ENCODE results near the gene NFX1. TPM values are rescaled to one million over a fixed set of nuclear protein-coding genes. Genes with fewer than 3 reads are reported as not detected.
"Not testable (repeated sequence)": the region's sequence is repeated elsewhere in the genome, so short reads cannot be mapped to it uniquely, and the experiment has no call there.

Gene NFX1
- total RNA-seq, 1 experiment from 2014 or later = 22.6 TPM

DNA sequence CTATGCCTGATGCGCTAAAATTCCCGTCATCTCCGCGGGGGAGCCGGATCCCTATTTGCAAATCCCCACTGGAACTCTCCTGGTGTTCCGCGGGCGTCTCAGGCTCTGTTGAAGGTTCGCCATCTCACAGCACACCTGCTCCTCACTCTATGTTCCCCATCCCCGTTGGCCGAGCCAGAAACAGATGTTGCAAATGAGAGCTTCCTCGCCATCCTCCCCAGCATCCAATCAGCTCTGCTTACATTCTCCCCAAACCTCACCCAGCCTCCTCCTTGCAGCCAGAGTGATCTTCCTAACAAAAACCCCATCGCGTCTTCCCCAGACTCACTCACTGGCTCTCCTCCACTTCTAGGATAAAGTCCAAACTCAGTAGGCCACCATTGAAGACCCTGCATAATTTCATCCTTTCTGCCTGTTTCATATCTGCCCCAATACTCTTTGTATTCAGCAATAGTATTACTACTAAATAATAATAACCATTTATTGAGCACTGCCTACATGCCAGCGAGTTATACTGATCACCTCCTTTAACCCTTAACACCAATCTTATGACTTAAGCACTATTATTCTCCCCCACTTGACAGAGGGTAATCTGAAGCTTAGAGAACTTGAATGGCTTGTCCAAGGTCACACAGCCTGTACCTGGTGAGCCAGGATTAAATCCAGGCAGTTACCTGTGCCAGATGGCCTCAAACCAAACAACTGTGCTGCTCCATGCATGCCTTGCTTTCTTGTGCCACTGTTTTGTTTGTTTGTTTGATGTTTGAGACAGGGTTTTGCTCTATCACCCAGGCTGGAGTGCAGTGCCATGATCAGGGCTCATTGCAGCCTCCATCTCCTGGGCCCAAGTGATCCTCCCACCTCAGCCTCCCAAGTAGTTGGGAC is 98.0 kb downstream of the NFX1 start:
- Histone ChIP-seq H3K9me3 (replicated peaks) (no peaks in the 10 kb centered on the region), H3K27ac (no peak overlapping the region), H3K4me3 (no peak overlapping the region), H3K36me3 (no peaks in the 10 kb centered on the region), H3K27me3 (no peaks in the 10 kb centered on the region), H3K4me1 (no peaks in the 10 kb centered on the region)
- DNase-seq = no peak

DNA sequence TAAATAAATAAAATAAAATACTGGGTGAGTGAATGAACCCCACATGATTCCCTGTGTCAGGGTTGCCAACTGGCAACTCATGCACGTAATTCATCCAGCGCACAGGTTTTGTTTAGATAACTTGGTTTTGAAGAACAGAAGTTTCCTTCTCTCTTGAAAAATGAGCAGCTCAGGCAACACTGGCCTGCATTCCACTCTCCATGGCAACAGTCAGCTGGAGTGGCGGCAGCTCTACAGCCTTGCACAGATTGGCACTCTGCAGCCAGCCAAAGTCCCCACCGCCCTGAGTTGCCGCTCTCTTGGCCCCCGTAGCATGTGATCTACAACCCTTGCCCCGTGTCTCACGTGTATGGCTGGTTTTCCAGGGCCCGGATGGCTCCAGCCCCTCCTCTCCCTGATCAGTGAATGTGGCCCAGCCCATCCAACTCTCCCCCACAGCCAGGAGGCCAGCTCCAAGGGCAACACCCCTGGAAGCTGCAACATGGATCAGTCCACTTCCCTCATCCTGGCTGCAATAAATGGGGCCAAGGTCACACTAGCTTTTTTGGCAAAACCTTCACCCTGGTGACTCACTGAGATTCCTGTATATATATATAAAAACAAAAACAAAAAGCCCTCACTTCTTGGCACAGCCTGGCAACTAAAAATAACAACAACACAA is 100.9 kb downstream of the NFX1 start:
- H3K4me3 ChIP-seq = peak overlapping the region; percentile 39
- not testable (repeated sequence) for H3K4me1 ChIP-seq

DNA sequence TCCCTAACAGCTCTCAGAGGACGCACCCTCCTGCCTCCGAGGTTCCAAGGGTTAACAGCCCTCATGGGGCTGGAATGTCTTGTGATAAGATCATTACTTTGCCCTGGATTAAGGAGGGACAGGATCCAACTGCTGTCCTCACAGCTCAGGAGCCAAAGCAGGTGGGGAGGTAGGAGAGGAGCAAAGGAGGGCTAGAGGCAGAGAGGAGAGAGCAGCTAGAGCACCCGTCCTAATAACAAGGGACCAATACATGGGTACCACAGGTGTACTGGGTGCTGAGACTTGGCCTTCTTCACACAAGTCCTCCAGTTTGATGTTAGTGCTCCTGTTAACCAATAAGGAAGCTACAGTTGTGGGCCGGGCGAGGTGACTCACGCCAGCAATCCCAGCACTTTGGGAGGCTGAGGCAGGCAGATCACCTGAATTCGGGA is 102.3 kb downstream of the NFX1 start:
- H3K27ac ChIP-seq; H3K27me3 ChIP-seq; H3K4me3 ChIP-seq; H3K4me1 ChIP-seq; DNase-seq; H3K9me3 ChIP-seq (replicated peaks); H3K36me3 ChIP-seq: not testable (repeated sequence)

More for the DNA sequence above, 100.9 kb downstream of the NFX1 start:
- not testable (repeated sequence) for H3K27ac ChIP-seq; H3K9me3 ChIP-seq (replicated peaks); H3K36me3 ChIP-seq; H3K27me3 ChIP-seq
- DNase-seq = peak; percentile 73 to 74

DNA sequence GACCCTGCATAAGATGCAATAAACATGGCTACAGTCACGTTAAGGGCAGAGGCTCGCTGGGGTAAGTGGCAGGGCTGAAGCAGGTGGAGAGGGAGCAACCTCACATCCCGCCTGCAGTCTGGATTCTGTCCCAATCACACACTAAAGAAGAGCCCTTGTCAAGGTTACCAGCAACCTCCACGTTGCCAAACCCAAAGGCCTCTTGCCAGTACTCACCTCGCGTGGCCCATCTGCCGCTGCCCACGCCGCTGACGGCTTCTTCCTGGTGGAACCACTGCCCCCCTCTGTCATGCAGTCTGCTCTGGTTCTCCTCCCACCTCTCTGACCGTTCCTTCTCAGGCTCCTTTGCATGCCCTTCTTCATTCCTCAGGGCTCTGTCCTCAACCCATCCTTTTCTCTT is 103.3 kb downstream of the NFX1 start:
- Histone ChIP-seq H3K27ac (no peak overlapping the region), H3K9me3 (replicated peaks) (no peaks in the 10 kb centered on the region), H3K36me3 (no peaks in the 10 kb centered on the region), H3K4me1 (no peaks in the 10 kb centered on the region), H3K4me3 (no peak overlapping the region), H3K27me3 (no peaks in the 10 kb centered on the region)
- DNase-seq = no peak

DNA sequence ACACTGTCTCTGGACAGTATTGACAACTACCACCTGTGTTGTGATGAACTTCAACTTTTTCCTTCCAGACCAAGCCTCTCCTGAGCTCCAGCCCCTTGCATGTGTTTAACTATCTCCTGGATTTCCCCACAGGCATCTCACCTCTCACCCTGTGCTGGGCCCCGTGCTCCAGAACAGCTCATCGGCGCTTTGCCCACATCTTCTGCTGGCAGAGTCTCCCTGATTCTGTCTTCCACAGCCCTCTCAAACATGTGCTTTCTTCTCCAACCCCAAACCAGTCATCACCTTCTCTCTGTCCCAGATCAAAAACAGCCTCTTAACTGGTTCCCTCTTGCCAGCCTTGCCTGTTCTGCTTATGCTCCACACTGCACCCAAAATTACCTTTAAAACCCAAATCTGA is 103.7 kb downstream of the NFX1 start:
- DNase-seq; H3K27me3 ChIP-seq; H3K36me3 ChIP-seq; H3K27ac ChIP-seq; H3K9me3 ChIP-seq (replicated peaks); H3K4me1 ChIP-seq; H3K4me3 ChIP-seq: not testable (repeated sequence)

DNA sequence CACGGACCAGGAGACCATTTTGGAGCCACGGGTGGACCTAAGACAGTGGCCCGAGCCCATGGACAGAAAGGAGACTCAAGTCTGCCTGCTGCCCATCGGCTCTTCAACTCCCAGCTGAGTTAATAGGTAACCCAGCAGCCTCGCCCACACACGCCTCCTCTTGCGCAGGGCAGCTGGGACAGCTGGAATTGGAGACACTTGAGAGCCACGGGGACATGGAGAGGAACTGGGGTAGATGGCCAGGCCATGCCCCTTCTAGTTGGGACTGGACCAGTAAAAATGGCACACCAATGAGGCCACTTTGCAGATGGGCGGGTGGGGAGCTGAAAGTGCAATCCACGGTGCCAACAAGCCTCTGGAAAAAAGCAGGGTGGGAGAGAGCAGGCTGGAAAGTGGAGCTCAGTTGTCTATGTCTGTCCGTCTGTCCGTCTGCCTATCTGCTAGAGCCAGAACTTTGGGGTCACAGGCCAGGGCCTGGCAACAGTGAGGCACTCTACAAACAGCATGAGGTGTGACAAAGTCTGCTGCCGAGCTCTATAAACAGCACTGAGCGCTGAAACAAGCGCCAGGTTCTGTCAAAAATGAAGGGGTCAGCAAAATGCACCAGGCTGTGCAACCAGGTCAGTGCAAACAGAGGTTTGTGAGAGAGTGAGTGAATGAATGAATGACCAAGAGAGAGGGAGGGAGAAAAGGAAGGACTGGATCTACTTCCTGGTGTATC is 105.0 kb downstream of the NFX1 start:
- not testable (repeated sequence) for DNase-seq, H3K4me3 ChIP-seq, H3K27ac ChIP-seq

DNA sequence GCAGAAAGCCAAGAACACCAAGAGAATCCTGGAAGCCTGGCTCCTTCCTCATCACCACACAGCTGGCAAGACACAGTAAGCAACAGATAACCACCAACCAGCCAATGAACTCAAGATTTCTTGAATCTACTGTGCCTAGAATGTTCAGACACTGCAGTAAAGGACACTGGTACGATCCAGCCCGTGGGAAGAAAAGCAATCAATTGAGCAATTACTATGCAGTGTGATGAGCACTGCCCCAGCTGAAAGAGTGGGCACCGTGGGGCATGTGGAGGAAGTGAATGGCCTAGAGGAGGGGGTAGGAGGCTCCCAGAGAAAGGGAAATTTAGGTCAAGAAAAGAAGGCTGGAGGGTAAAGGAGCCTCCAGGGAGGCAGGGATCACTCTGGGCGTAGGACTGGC is 107.5 kb downstream of the NFX1 start:
- H3K27ac ChIP-seq; H3K36me3 ChIP-seq; H3K4me1 ChIP-seq; H3K9me3 ChIP-seq (replicated peaks); H3K4me3 ChIP-seq; H3K27me3 ChIP-seq; DNase-seq: not testable (repeated sequence)

More for the DNA sequence above, 105.0 kb downstream of the NFX1 start:
- H3K4me1 ChIP-seq; H3K9me3 ChIP-seq (replicated peaks); H3K36me3 ChIP-seq; H3K27me3 ChIP-seq: not testable (repeated sequence)

DNA sequence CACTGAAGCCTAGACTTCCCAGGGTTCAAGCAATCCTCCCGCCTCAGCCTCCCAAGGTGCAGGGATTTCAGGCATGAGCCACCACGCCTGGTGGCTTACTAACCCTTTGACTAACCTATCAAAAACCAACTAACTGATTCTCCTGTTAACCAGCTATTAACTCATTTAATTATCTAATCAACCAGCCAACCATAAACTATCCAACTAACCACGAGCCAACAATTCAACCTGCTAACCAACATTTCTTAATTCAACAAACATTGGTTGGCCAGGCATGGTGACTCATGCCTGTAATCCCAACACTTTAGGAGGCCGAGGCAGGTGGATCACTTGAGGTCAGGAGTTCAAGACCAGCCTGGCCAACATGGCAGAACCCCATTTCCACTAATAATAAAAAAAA is 108.7 kb downstream of the NFX1 start:
- not testable (repeated sequence) for H3K9me3 ChIP-seq (replicated peaks); DNase-seq; H3K4me1 ChIP-seq; H3K4me3 ChIP-seq; H3K27ac ChIP-seq; H3K27me3 ChIP-seq; H3K36me3 ChIP-seq

DNA sequence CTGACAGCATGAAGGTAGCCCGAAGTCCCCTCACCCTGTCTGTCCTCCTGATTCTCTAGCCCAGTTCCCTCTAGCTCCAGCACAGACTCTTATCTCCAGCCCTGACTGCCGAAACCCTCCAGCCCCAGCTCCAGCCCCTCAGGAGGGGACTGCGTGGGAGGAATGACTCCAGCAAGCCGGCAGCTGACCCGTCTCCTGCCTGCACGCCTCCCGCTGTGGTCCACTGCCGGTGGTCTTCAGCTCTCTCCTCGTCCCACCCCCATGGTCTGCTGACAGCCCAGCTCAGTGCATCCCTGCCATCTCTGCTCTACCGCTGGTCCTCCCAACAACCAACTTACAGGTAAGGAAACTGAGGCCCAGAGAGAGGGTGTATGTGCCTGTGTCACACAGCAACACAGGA is 111.5 kb downstream of the NFX1 start:
- H3K27ac ChIP-seq; H3K4me3 ChIP-seq; H3K4me1 ChIP-seq; H3K27me3 ChIP-seq; H3K36me3 ChIP-seq; DNase-seq; H3K9me3 ChIP-seq (replicated peaks): not testable (repeated sequence)

DNA sequence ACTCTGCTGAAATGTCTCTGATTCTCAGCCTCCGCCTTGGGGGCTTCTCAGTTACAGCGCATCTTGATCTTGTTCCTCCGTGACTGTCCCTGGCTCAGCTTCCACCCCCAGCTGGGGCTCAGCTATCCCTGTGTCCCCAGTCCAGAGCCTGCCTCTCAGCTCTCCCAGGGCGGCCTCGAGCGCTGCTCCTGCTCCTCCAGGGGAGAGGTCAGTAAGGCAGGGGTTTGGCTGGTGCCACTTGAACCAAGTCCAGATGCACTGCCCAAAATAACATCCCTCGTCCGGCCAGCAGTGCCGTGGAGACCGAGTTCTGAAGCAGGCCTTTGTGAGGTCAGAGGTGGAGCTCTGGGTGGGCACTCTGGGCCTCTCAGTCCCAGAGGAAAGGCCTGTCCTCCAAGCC is 112.1 kb downstream of the NFX1 start, which contains the start of gene AQP7:
Gene AQP7, minus strand, starts transcription at position 198 of the 400 bp plus-strand sequence. CDS start 1,306 bp downstream, outside the sequence.
- not testable (repeated sequence) for H3K9me3 ChIP-seq (replicated peaks); H3K27me3 ChIP-seq; H3K27ac ChIP-seq; H3K4me1 ChIP-seq; H3K36me3 ChIP-seq; DNase-seq
- peak within 1 kb of the TSS; percentile 34; the same call in 1 of the 2 replicates for H3K4me3 ChIP-seq

DNA sequence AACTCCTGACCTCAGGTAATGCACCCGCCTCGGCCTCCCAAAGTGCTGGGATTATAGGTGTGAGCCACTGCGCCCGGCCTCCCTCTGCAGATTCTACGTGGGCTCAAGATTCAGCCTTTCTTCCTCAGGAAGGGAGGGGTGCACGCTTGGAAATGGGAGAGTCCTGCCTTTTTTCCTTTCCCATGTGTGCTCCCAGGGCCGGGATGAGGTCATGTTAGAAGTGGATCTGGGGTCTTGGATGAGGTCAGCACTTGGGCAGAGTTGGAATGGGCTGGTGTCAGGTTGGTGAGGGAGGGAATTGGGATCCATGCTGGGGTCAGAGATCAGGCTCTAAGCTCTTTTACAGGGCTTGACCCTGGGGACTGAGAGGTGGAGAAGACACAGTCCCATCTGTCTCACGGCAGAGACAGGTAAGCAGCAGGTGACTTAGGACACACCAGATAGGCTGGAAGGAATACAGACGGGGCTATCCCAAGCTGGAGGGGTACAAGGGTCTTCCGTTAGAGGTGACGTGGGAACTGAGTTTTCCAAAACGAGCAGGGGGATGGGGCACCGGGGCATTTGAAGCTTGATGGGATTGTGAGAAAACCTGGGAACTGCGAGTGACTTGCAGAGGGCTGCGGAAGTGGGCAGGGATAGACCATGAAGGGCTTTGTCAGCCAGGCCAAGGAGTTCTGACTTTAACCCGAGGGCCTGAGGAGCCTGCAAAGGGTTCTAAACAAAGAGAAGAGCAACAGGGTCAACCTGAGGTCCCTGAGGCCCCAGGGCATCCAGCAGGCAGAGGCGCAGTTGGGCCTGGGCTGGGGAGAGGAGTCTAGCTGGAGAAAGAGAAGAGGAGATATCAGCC is 113.8 kb downstream of the NFX1 start:
- Histone ChIP-seq H3K4me1 (no peaks in the 10 kb centered on the region), H3K36me3 (no peaks in the 10 kb centered on the region), H3K27ac (no peak overlapping the region), H3K9me3 (replicated peaks) (no peaks in the 10 kb centered on the region), H3K4me3 (no peak overlapping the region), H3K27me3 (no peaks in the 10 kb centered on the region)
- no peak for DNase-seq

DNA sequence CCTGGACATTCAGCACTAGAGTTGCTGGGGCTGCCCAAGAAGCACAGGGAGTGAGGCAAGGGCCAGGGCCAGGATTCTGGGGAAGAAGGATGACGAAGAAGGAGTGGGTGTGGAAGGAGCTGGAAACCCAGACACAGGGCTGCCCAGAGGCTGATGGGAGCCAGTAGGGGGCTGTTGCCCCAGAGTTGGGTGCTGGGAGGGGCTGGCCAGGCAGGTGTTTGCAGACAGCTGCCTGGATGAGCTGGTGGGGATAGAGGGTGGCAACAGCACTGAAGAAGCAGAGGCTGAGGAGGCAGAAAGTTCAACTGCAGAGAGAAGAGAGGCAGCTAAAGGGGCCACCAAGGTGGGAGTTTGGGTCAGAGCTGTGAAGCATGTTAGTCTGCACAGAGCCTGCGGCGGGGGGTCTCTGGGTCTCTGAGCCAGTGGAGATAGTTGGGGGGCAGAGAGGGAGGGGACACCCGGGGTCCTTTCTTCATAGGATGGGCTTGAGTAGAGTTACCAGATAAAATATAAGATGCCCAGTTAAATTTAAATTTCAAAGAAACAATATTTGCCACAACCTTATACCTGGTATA is 114.6 kb downstream of the NFX1 start:
- Histone ChIP-seq H3K4me1 (no peaks in the 10 kb centered on the region), H3K36me3 (no peaks in the 10 kb centered on the region), H3K4me3 (no peak overlapping the region), H3K27me3 (no peaks in the 10 kb centered on the region), H3K27ac (no peak overlapping the region), H3K9me3 (replicated peaks) (no peaks in the 10 kb centered on the region)
- peak in 1 of 2 experiments; percentile 28 for DNase-seq

DNA sequence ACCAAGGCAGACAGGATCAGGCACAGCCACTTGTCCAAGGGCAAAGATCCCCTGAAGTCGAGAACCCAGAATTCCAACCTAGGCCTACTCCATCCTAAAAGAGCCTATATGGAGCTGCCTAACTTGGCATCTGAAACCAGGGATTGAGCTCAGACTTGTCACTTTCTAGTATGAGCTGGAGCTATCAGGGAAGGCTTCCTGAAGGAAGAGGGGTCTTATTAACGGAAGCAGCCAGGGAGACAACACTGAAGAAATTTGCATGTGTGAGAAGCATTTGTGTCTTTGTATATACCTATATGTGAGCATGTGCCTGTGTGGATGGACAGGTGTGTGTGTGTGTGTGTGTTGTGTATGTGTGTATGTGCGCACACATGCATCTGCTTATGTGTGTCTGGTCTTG is 116.7 kb downstream of the NFX1 start:
- no peaks in the 10 kb centered on the region for H3K4me1 ChIP-seq
- H3K4me3 ChIP-seq = no peak overlapping the region
- no peaks in the 10 kb centered on the region for H3K36me3 ChIP-seq
- no peak overlapping the region for H3K27ac ChIP-seq
- H3K9me3 ChIP-seq (replicated peaks) = no peaks in the 10 kb centered on the region
- H3K27me3 ChIP-seq = no peaks in the 10 kb centered on the region
- no peak for DNase-seq

DNA sequence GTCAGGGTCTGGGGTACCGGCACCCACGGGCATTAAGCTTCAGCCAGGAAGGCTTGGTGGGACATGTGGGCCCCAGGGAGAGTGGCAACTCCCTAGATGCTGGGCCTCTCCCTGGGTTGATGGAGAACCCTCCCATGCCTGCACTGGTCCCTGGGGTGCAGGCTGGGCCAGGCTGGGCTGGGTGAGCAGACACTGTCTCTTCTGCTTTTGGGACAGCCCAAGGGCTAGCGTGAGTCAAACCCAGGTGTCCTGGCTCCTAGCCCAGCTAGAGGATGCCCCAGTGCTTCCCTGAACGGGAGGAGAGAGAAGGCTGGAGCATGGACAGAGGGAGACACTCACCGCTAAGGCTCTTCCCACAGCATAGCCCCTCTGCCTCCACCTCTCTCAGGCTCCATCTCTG is 117.8 kb downstream of the NFX1 start:
- no peaks in the 10 kb centered on the region for H3K36me3 ChIP-seq
- no peaks in the 10 kb centered on the region for H3K27me3 ChIP-seq
- no peaks in the 10 kb centered on the region for H3K9me3 ChIP-seq (replicated peaks)
- DNase-seq = no peak
- no peak overlapping the region for H3K27ac ChIP-seq
- no peaks in the 10 kb centered on the region for H3K4me1 ChIP-seq
- H3K4me3 ChIP-seq = no peak overlapping the region
